NCI-H1048 (cell line): ENCODE data around the gene PROKR1.
"Not testable (repeated sequence)": the region's sequence is repeated elsewhere in the genome, so short reads cannot be mapped to it uniquely, and the experiment has no call there.

Experiments used
- DNase-seq: peaks from one replicate; lab custom pipeline; 2025; lab: John Stamatoyannopoulos, UW

PROKR1 gene

GRCh38 chr2:68643011-68643873 is at the start of gene PROKR1:
PROKR1 (plus strand) TSS chr2:68643579; CDS start chr2:68645822, 2,243 bp downstream.
- DNase-seq = no peak

GRCh38 chr2:68594041-68594440 is 49.3 kb upstream of the PROKR1 start:
- DNase-seq = no peak

DNA sequence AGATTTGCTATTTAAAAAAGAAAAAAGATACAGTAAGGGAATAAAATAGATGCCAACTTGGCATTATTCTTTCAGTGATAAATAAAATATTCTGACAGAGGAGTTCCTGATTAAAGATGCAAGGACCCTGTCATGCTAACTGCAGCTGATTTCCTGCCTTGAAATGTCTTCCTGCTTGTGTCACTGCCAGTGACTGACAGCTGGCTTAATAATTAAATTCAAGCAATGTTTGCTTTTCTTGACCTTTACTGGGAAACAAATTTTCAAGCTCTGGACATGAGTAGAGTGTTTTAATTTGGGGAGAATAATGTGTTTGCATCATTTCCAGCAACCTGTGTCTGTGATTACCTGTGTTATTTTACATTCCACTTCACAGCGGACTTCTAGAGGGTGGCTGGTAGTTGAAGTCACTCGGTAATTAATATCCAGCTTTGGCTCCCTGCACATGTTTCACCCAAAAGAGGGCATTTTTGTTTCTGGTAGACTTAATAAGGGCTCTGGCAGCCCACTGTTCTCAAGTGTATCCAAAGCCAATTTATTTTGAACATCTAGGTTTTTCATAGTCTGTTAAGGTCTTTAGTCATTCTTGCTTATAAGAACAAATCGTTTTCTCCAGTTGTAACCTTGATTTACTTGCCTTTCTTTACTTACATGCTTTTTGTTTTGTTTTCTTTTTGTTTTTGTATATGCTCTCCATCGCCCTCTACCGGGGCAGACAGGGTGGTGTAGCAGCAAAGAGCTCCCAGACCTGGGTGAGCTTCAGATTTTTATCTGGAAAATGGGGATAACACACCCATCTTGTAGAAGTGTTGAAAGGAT is 48.5 kb upstream of the PROKR1 start:
- peak; percentile 8 for DNase-seq

GRCh38 chr2:68595493-68595785 is 47.9 kb upstream of the PROKR1 start:
- not testable (repeated sequence) for DNase-seq

DNA sequence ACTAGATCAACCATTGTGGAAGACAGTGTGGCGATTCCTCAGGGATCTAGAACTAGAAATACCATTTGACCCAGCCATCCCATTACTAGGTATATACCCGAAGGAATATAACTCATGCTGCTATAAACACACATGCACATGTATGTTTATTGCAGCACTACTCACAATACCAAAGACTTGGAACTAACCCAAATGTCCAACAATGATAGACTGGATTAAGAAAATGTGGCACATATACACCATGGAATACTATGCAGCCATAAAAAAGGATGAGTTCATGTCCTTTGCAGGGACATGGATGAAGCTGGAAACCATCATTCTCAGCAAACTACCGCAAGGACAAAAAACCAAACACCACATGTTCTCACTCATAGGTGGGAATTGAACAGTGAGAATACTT is 42.9 kb upstream of the PROKR1 start:
- DNase-seq = not testable (repeated sequence)

DNA sequence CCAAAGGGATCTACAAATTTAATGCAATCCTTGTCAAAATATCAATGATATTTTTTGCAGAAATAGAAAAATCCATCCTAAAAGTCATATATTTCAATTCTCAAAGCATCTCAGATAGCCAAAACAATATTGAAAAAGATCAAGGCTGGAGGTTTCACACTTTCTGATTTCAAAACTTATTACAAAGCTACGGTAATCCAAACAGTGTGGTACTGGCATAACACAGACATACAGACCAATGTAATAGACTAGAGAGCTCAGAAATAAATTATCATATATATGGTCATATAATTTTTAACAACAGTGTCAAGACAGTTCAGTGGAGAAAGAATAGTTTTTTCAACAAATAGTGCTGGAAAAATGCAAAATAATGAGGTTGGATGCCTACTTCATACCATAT is 40.3 kb upstream of the PROKR1 start:
- no peak for DNase-seq

- DNase-seq = no peak
Measured at GRCh38 chr2:68604077-68604476, 39.3 kb upstream of the PROKR1 start.

GRCh38 chr2:68605939-68606338 is 37.4 kb upstream of the PROKR1 start:
- no peak for DNase-seq

DNA sequence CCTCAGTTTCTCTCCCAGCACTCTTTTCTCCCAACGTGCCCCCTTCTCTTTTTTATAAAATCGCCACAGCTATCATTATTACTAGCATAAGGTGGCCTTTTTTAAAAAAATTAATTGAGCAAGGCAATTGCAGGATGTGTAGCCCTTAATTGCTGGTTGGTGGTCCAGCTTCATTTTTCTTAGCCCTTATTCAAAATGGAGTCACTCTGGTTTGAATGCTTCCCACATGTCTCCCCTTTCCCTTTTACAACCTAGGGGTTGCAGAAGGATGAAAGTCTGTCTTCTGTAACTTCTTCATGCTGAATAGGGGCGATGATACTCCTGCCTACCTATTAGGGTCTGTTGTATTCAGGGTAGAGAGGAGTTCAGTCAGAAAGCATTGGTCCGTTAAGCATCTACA is 36.6 kb upstream of the PROKR1 start:
- no peak for DNase-seq

GRCh38 chr2:68607837-68608236 is 35.5 kb upstream of the PROKR1 start:
- no peak for DNase-seq

DNA sequence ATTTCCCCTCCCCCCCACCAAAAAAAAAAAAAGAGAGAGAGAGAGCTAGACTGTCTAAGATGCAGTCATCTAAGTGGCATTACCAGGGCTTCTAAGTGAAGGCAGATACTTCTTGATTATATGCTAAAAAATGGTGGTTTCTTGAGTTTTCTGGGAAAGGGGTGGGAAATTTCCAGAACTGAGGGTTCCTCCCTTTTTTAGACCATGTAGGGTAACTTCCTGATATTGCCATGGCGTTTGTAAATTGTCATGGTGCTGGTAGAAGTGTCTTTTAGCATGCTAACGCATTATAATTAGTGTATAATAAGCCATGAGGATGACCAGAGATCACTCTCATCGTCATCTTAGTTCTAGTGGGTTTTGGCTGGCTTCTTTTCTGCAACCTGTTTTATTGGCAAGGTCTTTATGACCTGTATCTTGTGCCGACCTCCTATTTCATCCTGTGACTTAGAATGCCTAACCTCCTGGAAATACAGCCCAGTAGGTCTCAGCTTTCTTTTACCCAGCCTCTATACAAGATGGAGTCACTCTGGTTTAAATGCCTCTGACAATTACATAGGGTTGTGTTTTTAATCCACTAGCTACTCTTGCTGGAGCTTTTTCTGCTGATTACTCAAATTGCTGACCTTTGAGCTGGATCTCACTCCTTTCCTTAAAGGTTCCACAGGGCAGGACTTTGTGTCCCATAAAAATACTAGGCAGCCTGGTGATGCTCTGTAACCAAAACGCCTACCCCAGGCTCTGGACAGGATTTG is 30.4 kb upstream of the PROKR1 start:
- DNase-seq = no peak

DNA sequence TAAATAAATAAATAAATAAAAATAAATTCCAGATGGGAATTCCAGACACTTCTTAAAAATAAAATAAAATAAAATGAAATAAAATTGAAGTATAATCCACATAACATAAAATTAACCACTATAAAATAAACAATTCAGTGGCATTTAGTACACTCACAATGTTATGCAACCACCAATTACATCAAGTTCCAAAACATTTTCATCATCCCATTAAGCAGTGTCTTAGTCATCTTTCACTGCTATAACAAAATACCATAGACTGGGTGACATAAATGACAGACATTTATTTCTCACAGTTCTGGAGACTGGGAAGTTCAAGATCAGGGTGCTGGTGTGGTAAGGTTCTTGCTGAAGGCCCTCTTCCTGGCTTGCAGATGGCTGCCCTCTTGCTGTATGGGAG is 22.6 kb upstream of the PROKR1 start:
- no peak for DNase-seq

DNA sequence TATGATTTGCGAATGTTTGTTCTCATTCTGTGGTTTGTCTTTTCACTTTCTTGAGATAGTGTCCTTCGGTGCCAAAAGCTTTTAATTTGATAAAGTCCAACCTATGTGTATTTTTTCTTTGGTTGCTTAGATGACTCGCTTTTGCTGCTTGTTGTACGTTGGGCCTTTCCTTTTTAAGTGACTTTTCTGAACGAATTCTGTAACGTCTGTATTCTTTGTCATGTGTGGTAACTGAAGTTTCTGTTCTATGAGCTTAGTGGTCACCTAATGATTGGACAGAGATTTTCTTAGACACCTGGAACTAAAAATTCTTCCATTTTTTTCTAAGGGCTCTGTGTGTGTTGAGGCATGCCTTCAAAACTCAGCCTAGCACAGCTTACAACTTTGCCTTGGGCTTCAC is 19.6 kb upstream of the PROKR1 start:
- DNase-seq = no peak

DNA sequence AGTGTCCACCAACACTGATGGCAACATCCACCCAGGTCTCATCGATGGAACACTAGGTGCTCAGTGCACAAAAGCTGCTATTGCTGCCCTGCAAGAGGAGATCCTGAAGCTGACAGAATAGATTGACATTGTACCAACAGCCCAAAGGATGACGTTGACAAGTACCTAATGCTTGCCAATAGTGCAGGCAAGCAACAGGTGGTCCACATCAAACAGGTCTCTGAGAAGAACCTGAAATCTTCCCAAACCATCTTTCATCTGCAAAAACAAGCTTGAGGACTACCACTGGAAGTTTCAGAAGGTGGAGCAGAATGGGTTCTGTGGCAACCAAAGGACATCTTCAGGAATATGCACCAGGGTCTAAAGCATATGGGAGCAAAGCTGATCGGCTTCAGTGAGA is 15.8 kb upstream of the PROKR1 start:
- no peak for DNase-seq

DNA sequence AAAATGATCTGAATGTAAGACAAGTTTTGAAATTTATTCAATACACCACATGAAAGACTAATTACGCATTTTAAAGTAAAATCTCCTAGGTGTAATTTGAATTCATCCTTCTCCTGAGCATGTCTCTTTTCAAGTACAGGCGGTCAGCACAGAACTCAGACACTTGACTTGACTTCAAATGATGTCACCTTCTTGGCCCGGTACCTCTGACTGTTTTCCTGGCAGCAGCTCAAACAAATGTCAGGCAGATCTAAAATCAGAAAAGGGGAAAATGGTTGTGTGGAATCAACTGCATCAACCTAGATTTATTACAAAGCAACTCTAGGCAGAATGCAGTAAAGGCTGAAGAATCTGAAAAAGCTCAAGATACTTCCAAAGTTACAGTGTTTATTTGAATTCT is 11.4 kb upstream of the PROKR1 start:
- no peak for DNase-seq

- no peak for DNase-seq
Measured at GRCh38 chr2:68637047-68637446, 6.3 kb upstream of the PROKR1 start.

GRCh38 chr2:68643874-68644485 is 601 bp downstream of the PROKR1 start:
- no peak for DNase-seq

DNA sequence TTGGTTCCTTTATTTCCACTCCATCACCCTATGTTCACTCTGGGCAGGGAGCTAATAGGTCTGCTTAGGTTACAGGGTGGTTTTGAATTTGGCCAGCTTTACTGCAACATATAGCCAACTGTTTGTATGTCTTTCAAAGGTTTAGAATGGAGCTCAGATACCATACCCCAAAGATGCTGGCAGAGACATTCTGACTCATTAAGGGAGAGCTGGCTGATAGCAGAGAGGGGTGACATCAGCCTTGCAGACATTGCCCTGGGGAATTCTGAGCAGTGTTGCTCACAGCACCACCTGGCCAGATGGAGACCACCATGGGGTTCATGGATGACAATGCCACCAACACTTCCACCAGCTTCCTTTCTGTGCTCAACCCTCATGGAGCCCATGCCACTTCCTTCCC is 2.1 kb downstream of the PROKR1 start:
- no peak for DNase-seq

DNA sequence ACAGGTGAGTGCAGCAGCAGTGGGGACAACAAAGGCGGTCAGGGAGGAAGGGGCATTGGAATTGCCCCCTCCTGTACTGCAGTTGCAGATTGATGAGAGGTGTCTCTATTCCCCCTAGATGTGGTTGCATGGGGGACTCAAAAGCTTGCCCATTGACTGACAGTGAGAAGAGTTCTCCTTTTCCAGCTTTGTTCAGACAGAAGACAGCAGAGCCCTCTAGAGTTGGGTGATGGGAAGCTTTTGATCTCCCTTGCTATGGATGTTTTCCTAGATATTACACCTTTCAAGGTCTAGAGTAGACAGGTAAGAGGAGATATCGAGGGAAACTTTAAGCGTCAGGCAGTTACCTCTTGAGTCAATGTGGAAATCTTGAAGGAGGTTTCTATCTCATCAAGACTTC is 2.9 kb downstream of the PROKR1 start:
- no peak for DNase-seq

- no peak for DNase-seq
Measured at GRCh38 chr2:68650645-68651044, 7.3 kb downstream of the PROKR1 start.

DNA sequence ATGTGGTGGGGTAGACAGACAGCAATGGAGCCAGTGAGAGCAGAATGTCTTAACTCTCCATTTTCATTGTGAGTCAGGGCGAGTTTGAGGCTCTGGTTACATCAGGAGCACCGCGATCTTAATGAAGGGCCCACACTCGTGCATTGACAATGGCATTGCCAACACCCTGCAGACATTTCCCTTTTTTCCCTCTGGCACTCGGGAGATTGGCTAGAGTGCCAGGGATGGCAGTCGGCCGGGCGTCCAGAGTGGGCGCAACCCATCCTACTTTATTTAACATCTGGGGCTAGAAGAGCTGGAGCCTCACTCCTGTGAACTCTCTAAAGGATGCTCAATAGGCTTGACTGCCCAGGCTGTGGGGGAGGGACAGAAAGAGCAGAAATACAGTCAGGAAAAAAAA is 9.7 kb downstream of the PROKR1 start:
- DNase-seq = no peak

- DNase-seq = no peak
Measured at GRCh38 chr2:68653538-68653982, 10.2 kb downstream of the PROKR1 start.
